Sigmoid colon (tissue), 7 donors: ENCODE measurements around the gene TBX1. TPM values are rescaled to one million over a fixed set of nuclear protein-coding genes. Genes with fewer than 3 reads are reported as not detected.

Source experiments
- DNase-seq: peaks from one replicate; pipeline ENCODE4 v3.0.0-alpha.2; 2019
- H3K27ac ChIP-seq, 4 donors: fragments of 200-600 bp; sonication (generic); one replicate each; pipeline ENCODE4 v1.5.1; 2016 to 2019; ENCODE audit warnings: mild to moderate bottlenecking in 1 of 4
- H3K27me3 ChIP-seq, 3 donors: fragments of 200-600 bp; sonication (generic); one replicate each; pipeline ENCODE4 v1.5.1; 2019; ENCODE audit warnings: mild to moderate bottlenecking in 1 of 3
- H3K36me3 ChIP-seq, 4 donors: fragments of 200-600 bp; sonication (generic); one replicate each; pipeline ENCODE4 v1.5.1; 2016 to 2019
- H3K4me1 ChIP-seq, 4 donors: fragments of 200-600 bp; sonication (generic); one replicate each; pipeline ENCODE4 v1.5.1; 2017 to 2019
- H3K4me3 ChIP-seq, 4 donors: fragments of 200-600 bp; sonication (generic); one replicate each; pipeline ENCODE4 v1.5.1; 2017 to 2019; ENCODE audit warnings: mild to moderate bottlenecking in 2 of 4, moderate library complexity in 1 of 4
- H3K9me3 ChIP-seq, 4 donors: fragments of 200-600 bp in 3 of 4; sonication (generic) in 3 of 4; one replicate each; pipeline versions ENCODE4 v1.5.1 to v1.6.1; 2013 to 2019
- CTCF ChIP-seq, 4 experiments: fragments of 450-650 bp in 3 of 4; fragments of 200-600 bp in 1 of 4; IDR thresholded peaks; one replicate each; pipeline ENCODE4 v1.5.1; 2016 to 2019; ENCODE audit warnings: antibody characterized with exemption in 4 of 4, mild to moderate bottlenecking in 3 of 4, moderate library complexity in 2 of 4
- EP300 ChIP-seq, 4 donors: sonication (generic); formaldehyde crosslinking; IDR thresholded peaks; one replicate each; pipeline ENCODE4 v1.6.1; 2017; ENCODE audit warnings: antibody characterized with exemption in 4 of 4
- POLR2A ChIP-seq, 2 donors: fragments of 450-650 bp; IDR thresholded peaks; one replicate each; pipeline ENCODE4 v1.6.1; 2016; ENCODE audit warnings: antibody characterized with exemption in 2 of 2, mild to moderate bottlenecking in 2 of 2, moderate library complexity in 2 of 2
- POLR2AphosphoS5 ChIP-seq, 4 donors: sonication (generic); formaldehyde crosslinking; IDR thresholded peaks; one replicate each; pipeline ENCODE4 v1.6.1; 2017; ENCODE audit warnings: antibody characterized with exemption in 4 of 4
- WGBS, 2 donors: extraction: QIAGEN DNeasy Blood & Tissue Kit; methylation state at CpG; one replicate each; pipeline ENCODE4 v1.1.7; 2013; 5-methylcytosine and 5-hydroxymethylcytosine counted together
- intact Hi-C: fragments of 100-400 bp; cut with DNase I; formaldehyde crosslinking; loops from one replicate; pipeline ENCODE4 v1.15.1; 2023
- polyA plus RNA-seq, 3 donors: library from polyadenylated mRNA; stranded (reverse); fragments of 200-250 nt; gene quantifications; one replicate each; pipeline ENCODE4 v1.2.3, GENCODE V29; 2013
- total RNA-seq, 4 donors: library from RNA; depleted of rRNA; stranded (reverse); fragments of >200 nt; gene quantifications; one replicate each; pipeline ENCODE4 v1.1.0, GENCODE V29; 2016
- donor health status: healthy with polysubstance abuse.
- donor health status: Bipolar disorder and iron deficiency.
- donor health status: healthy.

The TBX1 gene
- total and polyA plus RNA-seq, 7 donors: 1.7 to 4.3 (median 2.8) TPM; not detected in 1

GRCh38 chr22:19795617-19796008 is 35.0 kb downstream of the TBX1 start:
- Histone ChIP-seq H3K27ac (no peak overlapping the region), H3K4me1 (no peaks in the 10 kb centered on the region), H3K36me3 (peaks cover 0 to 3% (median 0%) of the 10 kb centered on the region in 4 donors), H3K9me3 (no peaks in the 10 kb centered on the region), H3K4me3 (no peak overlapping the region), H3K27me3 (no peaks in the 10 kb centered on the region)
- intact Hi-C loops: no loop called here
- WGBS, 2 donors: 90 to 94% methylated on average over 6 of the region's 6 CpGs
- DNase-seq: no peak
- TF ChIP-seq POLR2A (IDR thresholded peaks at IDR 0.05) (no peak), EP300 (IDR thresholded peaks at IDR 0.05) (no peak), CTCF (IDR thresholded peaks at IDR 0.05) (no peak), POLR2AphosphoS5 (IDR thresholded peaks at IDR 0.05) (no peak)

GRCh38 chr22:19796160-19796559 is 35.6 kb downstream of the TBX1 start:
- Histone ChIP-seq H3K27me3 (no peaks in the 10 kb centered on the region), H3K4me3 (no peak overlapping the region), H3K36me3 (peaks cover 0 to 5% (median 0%) of the 10 kb centered on the region in 4 donors), H3K4me1 (no peaks in the 10 kb centered on the region), H3K9me3 (no peaks in the 10 kb centered on the region), H3K27ac (no peak overlapping the region)
- WGBS, 2 donors: 87 to 95% methylated on average over 7 of the region's 7 CpGs
- TF ChIP-seq EP300 (IDR thresholded peaks at IDR 0.05): no peak
- no peak for TF ChIP-seq POLR2AphosphoS5 (IDR thresholded peaks at IDR 0.05)
- TF ChIP-seq CTCF (IDR thresholded peaks at IDR 0.05): no peak
- no peak for TF ChIP-seq POLR2A (IDR thresholded peaks at IDR 0.05)
- DNase-seq: no peak
- intact Hi-C loops: no loop called here

- Histone ChIP-seq H3K36me3 (peaks cover 0 to 5% (median 0%) of the 10 kb centered on the region in 4 donors), H3K4me3 (no peak overlapping the region), H3K27ac (no peak overlapping the region), H3K4me1 (no peaks in the 10 kb centered on the region), H3K27me3 (no peaks in the 10 kb centered on the region), H3K9me3 (no peaks in the 10 kb centered on the region)
- no peak for DNase-seq
- intact Hi-C loops: no loop called here
- 79 to 85% methylated on average over 24 of the region's 24 CpGs for WGBS, 2 donors
- TF ChIP-seq EP300 (IDR thresholded peaks at IDR 0.05) (no peak), POLR2AphosphoS5 (IDR thresholded peaks at IDR 0.05) (no peak), POLR2A (IDR thresholded peaks at IDR 0.05) (no peak), CTCF (IDR thresholded peaks at IDR 0.05) (no peak)
Measured at GRCh38 chr22:19797086-19798002, 36.8 kb downstream of the TBX1 start.

- H3K36me3 ChIP-seq: peaks cover 0 to 11% (median 0%) of the 10 kb centered on the region in 4 donors
- no peak for TF ChIP-seq EP300 (IDR thresholded peaks at IDR 0.05)
- TF ChIP-seq POLR2AphosphoS5 (IDR thresholded peaks at IDR 0.05): no peak
- no peak for TF ChIP-seq CTCF (IDR thresholded peaks at IDR 0.05)
- no peak for TF ChIP-seq POLR2A (IDR thresholded peaks at IDR 0.05)
- H3K4me3 ChIP-seq: no peak overlapping the region
- no peak overlapping the region for H3K27ac ChIP-seq
- no peaks in the 10 kb centered on the region for H3K9me3 ChIP-seq
- H3K4me1 ChIP-seq: no peaks in the 10 kb centered on the region
- intact Hi-C loops: no loop called here
- no peaks in the 10 kb centered on the region for H3K27me3 ChIP-seq
- 95 to 96% methylated on average over 19 of the region's 19 CpGs for WGBS, 2 donors
- DNase-seq: no peak
Measured at GRCh38 chr22:19798003-19798665, 37.6 kb downstream of the TBX1 start.
